GM10266 (cell line): ENCODE measurements around the gene DND1.
A peak's percentile ranks its signal among the peaks of the same experiment; 100 is the strongest.
"Not testable (repeated sequence)": the region's sequence is repeated elsewhere in the genome, so short reads cannot be mapped to it uniquely, and the experiment has no call there.

Experiments
- DNase-seq: peaks from one replicate; pipeline ENCODE4 v3.0.0; 2012; ENCODE audit errors: extremely low spot score
- CTCF ChIP-seq: IDR thresholded peaks from 2 replicates; pipeline ENCODE4 v1.5.1; 2012; ENCODE audit warnings: mild to moderate bottlenecking, low read depth; ENCODE audit not compliant: control insufficient read depth, insufficient read depth; ENCODE audit errors: missing control alignments

Gene DND1

GRCh38 chr5:140673187-140673976, at the start of gene DND1:
Gene DND1, minus strand, starts transcription at chr5:140673576. Its CDS starts 34 bp downstream, at chr5:140673542.
- peak; percentile 38 for DNase-seq
- no peak for TF ChIP-seq CTCF

- DNase-seq = not testable (repeated sequence)
Measured at GRCh38 chr5:140721395-140721794, 48.0 kb upstream of the DND1 start.

GRCh38 chr5:140720738-140721137, 47.4 kb upstream of the DND1 start:
- not testable (repeated sequence) for DNase-seq

- no peak for DNase-seq
- no peak for TF ChIP-seq CTCF
Measured at GRCh38 chr5:140718266-140718592, 44.9 kb upstream of the DND1 start.

- not testable (repeated sequence) for DNase-seq
Measured at GRCh38 chr5:140716238-140716637, 42.9 kb upstream of the DND1 start.

- DNase-seq = no peak
- TF ChIP-seq CTCF = no peak
Measured at GRCh38 chr5:140713562-140714094, 40.3 kb upstream of the DND1 start.

GRCh38 chr5:140711794-140712193, 38.4 kb upstream of the DND1 start:
- TF ChIP-seq CTCF = no peak
- DNase-seq = no peak

GRCh38 chr5:140710899-140711552, 37.6 kb upstream of the DND1 start:
- peak; percentile 67 for DNase-seq
- no peak for TF ChIP-seq CTCF

- not testable (repeated sequence) for DNase-seq
Measured at GRCh38 chr5:140708787-140709186, 35.4 kb upstream of the DND1 start.
